IMR-90 (cell line): ENCODE data around the gene CCK. TPM values are rescaled to one million over a fixed set of nuclear protein-coding genes. Genes with fewer than 3 reads are reported as not detected.

Experiments used
- ATAC-seq: fragments of 200-7000 bp; cut with Tn5 transposase; 2 replicates; pipeline ENCODE4 v1.9.1; 2020; ENCODE audit warnings: low read depth, mild to moderate bottlenecking, moderate library complexity
- BruUV-seq: library from RNA; stranded (reverse); fragments of 400-500 nt; replicated peaks from 2 replicates; lab custom pipeline; 2021; lab: Mats Ljungman, UMichigan
- CTCF ChIA-PET: fragments of 300-600 bp; formaldehyde crosslinking; extraction: SDS; loops from one replicate; lab custom pipeline; 2021; ENCODE audit warnings: antibody characterized with exemption; lab: Yijun Ruan, JAX
- POLR2A ChIA-PET: fragments of 300-600 bp; sonication (Branson Sonifier 250); formaldehyde crosslinking; loops from one replicate; lab custom pipeline; 2022; ENCODE audit warnings: antibody characterized with exemption; ENCODE audit not compliant: unreplicated experiment; lab: Charles Lee
- DNase-seq: peaks from one replicate; pipeline ENCODE4 v3.0.0; 2013
- H2AFZ ChIP-seq: replicated peaks from 2 replicates; pipeline ENCODE3; 2013; ENCODE audit warnings: low read length, mild to moderate bottlenecking; ENCODE audit not compliant: poor library complexity
- H2AK5ac ChIP-seq: 2 replicates; pipeline ENCODE4 v1.6.1; 2013; ENCODE audit warnings: low read depth, low read length, inconsistent platforms
- H2AK9ac ChIP-seq: replicated peaks from 2 replicates; pipeline ENCODE3; 2013; ENCODE audit warnings: mild to moderate bottlenecking, low read depth, low read length, moderate library complexity; ENCODE audit not compliant: poor library complexity
- H2BK120ac ChIP-seq: 2 replicates; pipeline ENCODE4 v1.6.1; 2013; ENCODE audit warnings: low read depth, low read length, inconsistent platforms
- H2BK15ac ChIP-seq: 3 replicates; pipeline ENCODE4 v1.6.1; 2013; ENCODE audit warnings: low read depth, low read length, inconsistent platforms
- H2BK20ac ChIP-seq: 2 replicates; pipeline ENCODE4 v1.6.1; 2013; ENCODE audit warnings: low read depth, mild to moderate bottlenecking, inconsistent platforms, low read length, moderate library complexity
- H2BK5ac ChIP-seq: 2 replicates; pipeline ENCODE4 v1.6.1; 2013; ENCODE audit warnings: mild to moderate bottlenecking, low read depth, low read length, inconsistent platforms; ENCODE audit not compliant: poor library complexity, severe bottlenecking
- H3K14ac ChIP-seq: replicated peaks from 2 replicates; pipeline ENCODE4 v1.6.1; 2013; ENCODE audit warnings: low read depth, low read length, inconsistent platforms
- H3K18ac ChIP-seq: 2 replicates; pipeline ENCODE4 v1.6.1; 2013; ENCODE audit warnings: low read depth, low read length, control low read depth
- H3K23ac ChIP-seq: 2 replicates; pipeline ENCODE4 v1.6.1; 2013; ENCODE audit warnings: low read depth, low read length, inconsistent platforms
- H3K27ac ChIP-seq: 2 replicates; pipeline ENCODE4 v1.5.1; 2013; ENCODE audit warnings: mild to moderate bottlenecking, control low read depth, low read length; ENCODE audit not compliant: insufficient read depth
- H3K27me3 ChIP-seq: 2 replicates; pipeline ENCODE4 v1.6.1; 2013; ENCODE audit warnings: low read length; ENCODE audit not compliant: control insufficient read depth, insufficient read depth
- H3K36me3 ChIP-seq: 2 replicates; pipeline ENCODE4 v1.6.1; 2013; ENCODE audit warnings: low read length, mixed read lengths; ENCODE audit not compliant: control insufficient read depth, insufficient read depth
- H3K4ac ChIP-seq: 2 replicates; pipeline ENCODE4 v1.6.1; 2013; ENCODE audit warnings: low read depth, low read length, inconsistent platforms
- H3K4me1 ChIP-seq: 2 replicates; pipeline ENCODE4 v1.6.1; 2013; ENCODE audit warnings: low read length, mixed read lengths; ENCODE audit not compliant: control insufficient read depth, insufficient read depth
- H3K4me2 ChIP-seq: 2 replicates; pipeline ENCODE4 v1.6.1; 2013; ENCODE audit warnings: low read depth, mild to moderate bottlenecking, control low read depth, low read length, moderate library complexity
- H3K4me3 ChIP-seq: 2 replicates; pipeline ENCODE4 v1.5.1; 2013; ENCODE audit warnings: low read depth, mild to moderate bottlenecking, control low read depth, low read length, moderate library complexity; ENCODE audit not compliant: insufficient read depth
- H3K56ac ChIP-seq: 2 replicates; pipeline ENCODE4 v1.6.1; 2013; ENCODE audit warnings: low read length, inconsistent platforms; ENCODE audit not compliant: insufficient read depth; ENCODE audit errors: extremely low read depth
- H3K79me1 ChIP-seq, 2 experiments: 2 replicates each; pipeline ENCODE4 v1.6.1; 2013; ENCODE audit warnings: low read length in 2 of 2, inconsistent platforms in 1 of 2, low read depth in 1 of 2
- H3K9ac ChIP-seq: 2 replicates; pipeline ENCODE4 v1.6.1; 2013; ENCODE audit warnings: low read depth, low read length, control low read depth
- H3K9me1 ChIP-seq: 2 replicates; pipeline ENCODE4 v1.6.1; 2013; ENCODE audit warnings: low read length, inconsistent platforms; ENCODE audit not compliant: insufficient read depth
- H3K9me3 ChIP-seq: 2 replicates; pipeline ENCODE4 v1.6.1; 2013; ENCODE audit warnings: low read length; ENCODE audit not compliant: control insufficient read depth, insufficient read depth
- H4K20me1 ChIP-seq: 2 replicates; pipeline ENCODE4 v1.6.1; 2013; ENCODE audit warnings: low read length, inconsistent platforms; ENCODE audit not compliant: insufficient read depth
- H4K5ac ChIP-seq: 2 replicates; pipeline ENCODE4 v1.6.1; 2013; ENCODE audit warnings: mild to moderate bottlenecking, low read depth, low read length, control low read depth
- H4K8ac ChIP-seq, 2 experiments: 2 replicates each; pipeline ENCODE4 v1.6.1; 2013; ENCODE audit warnings: low read depth in 2 of 2, low read length in 2 of 2, control low read depth in 1 of 2, inconsistent platforms in 1 of 2
- H4K91ac ChIP-seq: 2 replicates; pipeline ENCODE4 v1.6.1; 2013; ENCODE audit warnings: low read depth, low read length, inconsistent platforms; ENCODE audit not compliant: insufficient read depth
- BHLHE40 ChIP-seq: fragments of 150-350 bp; IDR thresholded peaks from 2 replicates; pipeline ENCODE4 v1.6.1; 2016; ENCODE audit warnings: mild to moderate bottlenecking, low read depth, low read length
- CEBPB ChIP-seq: IDR thresholded peaks from 2 replicates; pipeline ENCODE4 v1.6.1; 2012; ENCODE audit warnings: low read depth, low read length, improper control_type of control experiment
- ELK1 ChIP-seq: fragments of 150-350 bp; IDR thresholded peaks from 2 replicates; pipeline ENCODE4 v1.6.1; 2016; ENCODE audit warnings: low read depth, mild to moderate bottlenecking, low read length, moderate library complexity, borderline replicate concordance
- FOS ChIP-seq: fragments of 150-350 bp; IDR thresholded peaks from 2 replicates; pipeline ENCODE4 v1.6.1; 2016; ENCODE audit warnings: low read depth, low read length
- MAFK ChIP-seq: IDR thresholded peaks from 2 replicates; pipeline ENCODE4 v1.6.1; 2012; ENCODE audit warnings: low read depth, low read length, improper control_type of control experiment
- MAZ ChIP-seq: IDR thresholded peaks from 2 replicates; pipeline ENCODE4 v1.6.1; 2012; ENCODE audit warnings: low read depth, mild to moderate bottlenecking, low read length, improper control_type of control experiment, moderate library complexity, borderline replicate concordance
- RAD21 ChIP-seq: IDR thresholded peaks from 2 replicates; pipeline ENCODE4 v1.6.1; 2012; ENCODE audit warnings: low read length, improper control_type of control experiment
- RFX5 ChIP-seq: IDR thresholded peaks from 2 replicates; pipeline ENCODE4 v1.8.0; 2012; ENCODE audit warnings: low read depth, mild to moderate bottlenecking, low read length, moderate library complexity
- WGBS, 2 experiments: methylation state at CpG; one replicate each; pipeline versions ENCODE4 v1.1.5 to v1.1.7; 2013; ENCODE audit warnings: missing lambda C conversion rate in 2 of 2; ENCODE audit not compliant: insufficient read length in 1 of 2; ENCODE audit errors: extremely low coverage in 2 of 2; 5-methylcytosine and 5-hydroxymethylcytosine counted together
- dilution Hi-C: fragments of 300-500 bp; cut with HindIII; formaldehyde crosslinking; loops from one replicate; pipeline ENCODE4 v1.14.3; 2018; ENCODE audit warnings: low sequenced_read_pairs; ENCODE audit not compliant: unreplicated experiment
- in situ Hi-C: fragments of 300-500 bp; cut with MboI; formaldehyde crosslinking; loops from 3 replicates; pipeline ENCODE4 v1.14.3; 2019; ENCODE audit warnings: low sequenced_read_pairs, inconsistent platforms, mixed read lengths
- intact Hi-C: fragments of 100-400 bp; cut with micrococcal nuclease; formaldehyde crosslinking; loops from 2 replicates; pipeline ENCODE4 v1.10.0; 2022
- polyA plus RNA-seq, 3 experiments: library from polyadenylated mRNA; depleted of rRNA; stranded (reverse); fragments of >200 nt; gene quantifications; 2 replicates each; pipeline ENCODE4 v1.2.3, GENCODE V29; 2012; ENCODE audit warnings: low replicate concordance in 1 of 3
- total RNA-seq: library from RNA; depleted of rRNA; stranded (reverse); fragments of >200 nt; gene quantifications from 2 replicates; pipeline ENCODE4 v1.2.3, GENCODE V29; 2012

CCK gene
- total and polyA plus RNA-seq, 2 of the 4 experiments (the other 2 are of a cell fraction), result 0.43 TPM; not detected in 1

DNA sequence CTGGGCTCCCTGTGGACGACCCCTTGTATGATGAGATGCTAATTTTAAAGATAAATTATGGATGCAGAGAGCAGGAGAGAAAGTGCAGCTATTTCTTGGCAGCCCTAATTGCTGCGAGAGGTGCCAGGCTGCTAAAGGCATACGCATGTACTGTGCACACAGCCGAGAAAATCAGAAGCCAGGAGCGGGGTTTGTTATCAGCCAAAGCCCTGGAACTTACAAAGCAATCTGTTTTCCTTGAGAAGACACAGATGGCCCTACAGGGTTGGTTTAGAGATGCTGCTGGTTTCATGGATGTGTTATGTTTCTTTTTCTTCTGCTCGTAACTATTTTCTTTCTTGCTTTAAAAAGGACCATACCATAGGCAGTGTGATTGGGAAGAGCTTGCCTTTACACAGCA, 11.7 kb upstream of the CCK start:
- POLR2A ChIA-PET, result no interaction called here
- in situ Hi-C loops, result no loop called here

More for the DNA sequence above, 11.7 kb upstream of the CCK start:
- Histone ChIP-seq H4K8ac (no peak overlapping the region), H3K18ac (no peak overlapping the region), H2BK15ac (no peak overlapping the region), H4K20me1 (no peaks in the 10 kb centered on the region), H2AK5ac (no peak overlapping the region), H3K56ac (no peak overlapping the region), H3K9me1 (no peaks in the 10 kb centered on the region), H3K79me1 (no peaks in the 10 kb centered on the region), H3K14ac (no peak overlapping the region), H3K27ac (no peak overlapping the region), H3K4me2 (no peak overlapping the region), H3K9ac (no peak overlapping the region), H3K36me3 (no peaks in the 10 kb centered on the region), H3K4me1 (no peaks in the 10 kb centered on the region), H3K9me3 (no peaks in the 10 kb centered on the region), H2AK9ac (no peak overlapping the region), H3K23ac (no peak overlapping the region), H3K4me3 (no peak overlapping the region), H2BK120ac (no peak overlapping the region), H2BK5ac (no peak overlapping the region), H2BK20ac (no peak overlapping the region), H4K5ac (no peak overlapping the region), H2AFZ (no peak overlapping the region), H4K91ac (no peak overlapping the region), H3K27me3 (no peaks in the 10 kb centered on the region), H3K4ac (no peak overlapping the region)
- dilution Hi-C loops (no loop called here), intact Hi-C loops (no loop called here)
- 44% methylated on average over 3 of the region's 6 CpGs; no CpG with 5 or more reads in 1 of the 2 experiments for WGBS, 2 experiments
- no peak for DNase-seq
- CTCF ChIA-PET, result no interaction called here
- BruUV-seq, result no TSS peak
- no peak for TF ChIP-seq MAZ
- TF ChIP-seq FOS, result no peak
- TF ChIP-seq BHLHE40, result no peak
- no peak for TF ChIP-seq ELK1
- no peak for TF ChIP-seq RFX5
- TF ChIP-seq MAFK, result no peak
- TF ChIP-seq CEBPB, result no peak
- no peak for TF ChIP-seq RAD21
- no peak for ATAC-seq
